HG02840 (cell line): ENCODE measurements around the gene KPNA4.
"Not testable (repeated sequence)": the region's sequence is repeated elsewhere in the genome, so short reads cannot be mapped to it uniquely, and the experiment has no call there.

ENCODE experiments used
- ATAC-seq: cut with Tn5 transposase; IDR thresholded peaks from one replicate; pipeline ENCODE4 v1.9.1; 2021; ENCODE audit warnings: mild to moderate bottlenecking, moderate library complexity, moderate number of reproducible peaks; ENCODE audit not compliant: unreplicated experiment, low FRiP score

KPNA4 gene

DNA sequence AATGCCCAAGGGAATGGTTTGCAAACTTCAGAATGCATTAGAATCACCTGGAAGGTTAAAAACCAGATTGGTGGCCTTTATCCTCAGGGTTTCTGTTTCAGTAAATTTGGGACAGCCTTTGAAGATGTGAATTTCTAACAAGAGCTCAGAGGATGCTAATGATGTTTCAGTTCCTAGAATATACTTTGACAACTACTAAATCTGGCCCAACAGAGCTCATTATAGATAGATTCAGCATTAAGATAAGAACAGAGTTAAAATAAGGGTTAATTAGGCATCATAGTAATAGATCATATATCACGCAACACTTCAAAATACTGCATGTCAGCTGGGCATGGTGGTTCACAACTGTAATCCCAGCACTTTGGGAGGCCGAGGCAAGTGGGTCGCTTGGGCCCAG lies 9.3 kb upstream of the KPNA4 start:
- ATAC-seq: no peak

DNA sequence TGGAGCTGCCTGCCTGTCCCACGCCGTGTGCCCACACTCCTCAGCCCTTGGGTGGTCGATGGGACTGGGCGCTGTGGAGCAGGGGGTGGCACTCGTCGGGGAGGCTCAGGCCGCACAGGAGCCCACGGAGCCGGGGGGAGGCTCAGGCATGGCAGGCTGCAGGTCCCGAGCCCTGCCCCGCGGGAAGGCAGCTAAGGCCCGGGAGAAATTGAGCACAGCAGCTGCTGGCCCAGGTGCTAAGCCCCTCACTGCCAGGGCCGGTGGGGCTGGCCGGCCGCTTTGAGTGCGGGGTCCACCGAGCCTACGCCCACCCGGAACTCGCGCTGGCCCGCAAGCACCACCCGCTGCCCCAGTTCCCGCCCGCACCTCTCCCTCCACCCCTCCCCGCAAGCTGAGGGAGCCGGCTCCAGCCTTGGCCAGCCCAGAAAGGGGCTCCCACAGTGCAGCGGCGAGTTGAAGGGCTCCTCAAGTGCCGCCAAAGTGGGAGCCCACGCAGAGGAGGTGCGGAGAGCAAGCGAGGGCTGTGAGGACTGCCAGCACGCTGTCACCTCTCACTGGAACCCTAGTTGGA lies 8.7 kb upstream of the KPNA4 start:
- ATAC-seq: not testable (repeated sequence)

DNA sequence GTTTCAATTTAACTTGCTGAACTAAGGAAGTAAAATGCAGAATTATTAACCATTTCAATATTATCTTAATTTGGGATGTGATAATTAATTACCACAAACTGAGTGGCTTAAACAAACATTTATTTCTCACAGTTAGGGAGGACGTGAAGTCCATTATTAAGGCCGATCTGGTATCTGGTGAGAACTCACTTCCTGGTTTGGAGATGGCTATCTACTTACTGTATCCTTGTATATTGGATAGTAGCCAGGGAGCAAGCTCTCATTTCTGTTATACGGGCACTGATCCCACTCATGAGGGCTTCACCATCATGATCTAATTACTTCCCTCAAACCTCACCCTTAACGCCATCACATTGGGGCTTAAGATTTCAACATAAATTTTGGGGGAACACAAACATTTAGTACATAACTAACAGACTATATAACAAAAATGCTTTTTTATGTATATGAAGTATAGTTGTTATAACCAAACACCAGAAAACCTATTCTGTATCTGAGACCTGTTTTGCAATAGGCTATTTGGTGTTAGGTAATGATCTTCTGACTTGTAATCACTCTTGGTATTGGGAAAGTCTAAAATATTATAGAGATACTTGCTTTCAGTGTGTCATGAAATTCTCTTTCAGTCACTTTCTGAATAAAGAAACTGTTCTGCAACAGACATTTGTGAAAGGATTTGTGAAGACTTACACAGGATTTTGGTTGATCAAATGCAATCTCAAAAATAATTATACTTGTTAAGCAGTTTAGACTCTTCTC lies 4.7 kb upstream of the KPNA4 start:
- no peak for ATAC-seq

DNA sequence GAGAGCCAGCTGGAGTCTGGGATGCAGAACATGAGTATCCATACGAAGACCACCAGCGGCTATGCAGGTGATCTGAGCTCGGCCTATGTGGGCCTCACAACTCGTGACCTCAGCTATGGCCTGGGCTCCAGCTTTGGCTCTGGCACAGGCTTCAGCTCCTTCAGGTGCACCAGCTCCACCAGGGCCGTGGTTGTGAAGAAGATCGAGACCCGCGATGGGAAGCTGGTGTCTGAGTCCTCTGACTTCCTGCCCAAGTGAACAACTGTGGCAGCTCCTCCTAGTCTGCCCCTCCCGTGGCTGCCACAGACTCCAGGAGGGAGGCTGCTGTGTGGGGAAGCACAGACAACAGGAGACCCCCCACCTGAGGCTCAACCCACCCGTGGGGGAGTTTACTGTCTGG lies 3.6 kb upstream of the KPNA4 start:
- ATAC-seq: no peak

DNA sequence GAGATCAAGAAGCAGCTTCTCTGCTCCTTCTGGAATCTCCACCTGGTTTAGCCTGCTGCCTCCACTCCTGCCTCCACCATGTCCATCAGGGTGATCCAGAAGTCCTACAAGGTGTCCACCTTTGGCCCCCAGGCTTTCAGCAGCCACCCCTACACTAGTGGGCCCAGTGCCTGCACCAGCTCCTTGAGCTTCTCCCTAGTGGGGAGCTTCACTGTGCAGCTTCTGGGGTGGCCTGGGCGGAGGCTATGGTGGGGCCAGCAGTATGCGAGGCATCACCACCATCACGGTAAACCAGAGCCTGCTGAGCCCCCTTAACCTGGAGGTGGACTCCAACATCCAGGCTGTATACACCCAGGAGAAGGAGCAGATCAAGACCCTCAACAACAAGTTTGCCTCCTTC lies 2.4 kb upstream of the KPNA4 start:
- ATAC-seq: no peak

DNA sequence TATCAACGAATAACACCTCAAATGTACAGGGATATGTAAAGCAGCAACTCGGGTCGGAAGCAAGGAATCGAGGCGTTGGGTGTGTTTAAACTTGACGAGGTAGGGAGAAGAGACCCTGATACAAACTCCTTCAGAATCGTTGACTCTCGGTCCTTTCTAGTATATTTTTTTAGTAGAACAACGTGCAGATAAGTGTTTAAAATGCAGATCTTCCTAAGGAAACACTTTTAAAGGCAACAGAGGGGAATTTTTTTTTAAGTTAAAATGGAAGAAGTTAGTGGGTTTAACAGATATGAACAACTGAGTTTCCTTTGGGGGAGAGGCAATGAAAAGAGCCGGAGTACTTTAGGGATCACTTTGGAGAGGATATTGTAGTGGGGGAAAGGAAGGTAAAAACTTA lies 1.1 kb upstream of the KPNA4 start:
- no peak for ATAC-seq

DNA sequence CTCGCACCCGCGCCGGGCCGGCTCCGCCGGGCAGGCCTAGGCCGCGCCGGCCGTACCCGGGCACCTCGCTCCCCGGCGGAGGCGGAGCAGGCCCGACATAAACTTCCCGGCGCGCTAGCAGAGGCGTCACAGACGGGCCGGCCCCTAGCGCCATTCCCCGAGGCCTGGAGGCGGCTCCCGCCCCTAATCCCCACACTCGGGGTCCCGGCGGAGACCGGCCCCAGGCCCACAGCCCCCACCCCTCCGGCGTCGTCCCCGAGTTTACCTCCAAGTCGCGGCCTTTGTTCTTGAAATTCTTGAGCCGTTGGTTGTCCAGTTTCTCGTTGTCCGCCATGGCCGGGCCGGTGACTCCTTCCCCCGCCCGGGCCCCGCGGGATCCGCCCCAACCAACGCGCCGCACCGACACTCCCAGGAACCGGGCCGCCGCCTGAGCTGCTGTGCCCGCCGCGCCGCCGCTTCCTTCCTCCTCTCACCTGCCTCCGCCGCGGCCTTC lies 376 bp downstream of the KPNA4 start:
- peak; percentile 49 for ATAC-seq

DNA sequence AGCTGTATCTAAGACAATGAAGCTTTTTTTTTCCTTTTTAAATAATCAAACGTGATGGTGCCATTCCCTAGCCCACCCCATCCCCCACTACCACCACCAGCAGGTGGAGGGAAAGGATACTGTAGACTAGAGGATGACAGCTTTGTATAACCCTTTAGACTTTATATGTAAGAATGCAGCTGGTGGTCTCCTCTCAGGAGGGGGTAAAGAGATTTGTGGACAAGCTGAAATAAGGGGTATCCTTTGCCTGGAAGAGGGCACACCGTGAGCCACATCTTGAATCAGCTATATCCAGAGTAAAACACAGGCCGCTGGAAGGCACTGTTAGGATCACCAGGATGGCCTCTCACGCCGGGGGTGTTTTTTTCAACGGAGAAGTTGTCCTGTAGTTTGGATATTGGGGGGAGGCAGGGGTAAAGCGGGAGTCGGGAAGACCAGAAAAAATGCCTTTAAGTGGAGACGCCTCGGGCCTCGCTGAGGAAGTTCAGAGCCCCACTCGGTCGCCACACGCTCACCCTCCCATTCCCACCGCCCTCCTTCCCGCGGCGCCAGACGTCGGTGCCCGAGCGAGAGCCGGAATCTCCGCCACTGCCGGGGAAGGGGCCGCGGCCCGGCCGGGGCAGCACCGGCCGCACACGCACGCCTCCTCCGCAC lies 986 bp downstream of the KPNA4 start:
- no peak for ATAC-seq

DNA sequence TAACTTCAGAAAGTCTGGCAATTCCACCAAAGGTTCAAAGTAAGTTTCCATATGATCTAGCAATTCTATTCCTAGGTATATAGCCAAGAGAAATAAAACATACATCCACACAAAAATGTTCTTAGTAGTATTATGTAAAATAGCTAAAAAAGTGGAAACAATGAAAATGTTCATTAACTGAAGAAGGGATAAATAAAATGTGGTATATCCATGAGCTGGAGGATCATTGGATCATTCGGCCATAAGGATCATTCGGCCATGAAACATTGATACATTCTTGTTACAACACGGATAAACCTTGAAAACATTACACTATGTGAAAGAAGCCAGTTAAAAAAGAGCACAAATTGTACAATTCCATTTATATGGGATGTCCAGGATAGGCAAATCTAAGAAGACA lies 2.4 kb downstream of the KPNA4 start:
- no peak for ATAC-seq

DNA sequence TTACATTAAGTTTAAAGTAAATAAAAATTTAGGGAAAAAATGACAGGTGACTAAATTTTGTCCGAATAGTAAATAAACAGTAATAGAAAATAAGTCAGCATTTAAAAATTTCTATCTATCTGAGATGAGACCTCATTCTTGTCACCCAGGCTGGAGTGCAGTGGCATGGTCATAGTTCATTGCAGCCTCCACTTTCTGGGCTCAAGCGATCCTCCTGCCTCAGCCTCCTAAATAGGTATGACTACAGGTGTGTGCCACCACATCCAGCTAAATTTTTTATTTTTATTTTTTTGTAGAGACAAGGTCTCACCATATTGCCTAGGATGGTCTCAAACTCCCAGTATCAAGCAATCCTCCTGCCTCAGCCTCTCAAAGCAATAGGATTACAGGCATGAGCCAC lies 7.8 kb downstream of the KPNA4 start:
- no peak for ATAC-seq

DNA sequence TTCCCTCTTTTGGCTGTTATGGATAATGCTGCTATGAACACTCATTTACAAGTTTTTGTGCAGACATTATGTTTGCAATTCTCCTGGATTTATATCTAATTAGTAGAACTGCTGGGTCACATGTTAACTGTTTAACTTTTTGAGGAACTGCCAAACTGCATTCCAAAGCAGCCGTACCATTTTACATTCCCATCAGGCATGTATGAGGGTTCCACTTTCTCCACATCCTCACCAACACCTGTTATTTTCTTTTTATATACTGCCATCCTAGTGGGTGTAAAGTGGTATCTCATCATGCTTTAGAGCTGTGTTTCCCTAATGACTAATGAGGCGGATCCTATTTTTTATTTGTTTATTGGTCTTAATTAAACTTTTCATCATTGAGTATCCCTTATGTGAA lies 9.2 kb downstream of the KPNA4 start:
- no peak for ATAC-seq

DNA sequence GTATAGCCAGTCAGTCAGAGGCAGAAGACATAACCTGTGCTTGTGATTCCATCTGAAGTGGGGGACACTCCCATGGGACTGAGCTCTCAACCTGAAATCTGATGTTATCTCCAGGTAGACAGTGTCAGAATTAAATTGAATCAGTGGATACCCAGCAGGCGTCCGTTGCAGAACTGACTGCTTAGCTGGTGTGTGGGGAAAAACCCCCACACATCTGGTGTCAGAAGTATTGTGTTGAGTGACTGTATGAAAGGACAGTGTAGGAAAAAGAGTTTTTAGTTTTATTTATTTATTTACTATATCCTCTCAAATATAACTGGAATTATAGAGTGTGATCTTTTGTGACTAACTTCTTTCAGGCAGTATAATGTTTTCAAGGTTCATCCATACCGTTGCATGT lies 10.4 kb downstream of the KPNA4 start:
- ATAC-seq: no peak

DNA sequence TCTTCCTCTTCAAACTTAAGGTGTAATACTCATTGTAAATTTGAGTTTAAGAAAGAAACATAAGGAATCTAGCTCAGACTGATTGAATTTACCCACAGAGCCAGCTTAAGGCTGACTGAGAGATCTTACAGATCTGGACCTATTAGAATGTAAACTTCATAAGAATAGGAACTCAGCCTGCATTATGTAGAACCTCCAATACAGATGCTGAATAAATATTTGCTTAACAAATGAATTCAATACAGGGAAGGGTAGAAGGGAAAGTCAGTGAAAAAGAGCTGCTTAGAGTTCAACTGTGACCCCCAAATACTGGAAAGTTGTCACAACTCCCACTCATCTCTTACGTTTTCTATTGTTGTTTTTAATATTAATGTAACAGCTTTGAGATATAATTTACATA lies 11.5 kb downstream of the KPNA4 start:
- ATAC-seq: no peak

DNA sequence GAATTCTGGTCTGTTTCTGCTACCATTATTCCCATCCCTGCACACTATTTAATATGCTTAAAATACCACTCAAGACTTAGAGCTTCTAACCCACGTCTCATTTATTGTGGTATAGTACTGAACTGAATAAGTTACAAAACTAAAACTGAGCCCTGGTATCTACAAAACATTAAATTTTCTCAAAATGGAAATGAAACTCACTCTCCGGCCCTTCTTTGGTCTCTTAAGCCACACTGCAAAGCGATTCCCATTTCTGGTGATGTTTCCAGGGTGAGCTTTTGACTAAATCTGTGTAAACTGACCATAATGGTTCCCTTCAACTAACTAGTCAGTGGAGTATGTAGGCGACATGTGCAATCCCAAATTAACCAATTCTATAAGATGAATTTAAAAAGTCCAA lies 18.6 kb downstream of the KPNA4 start:
- no peak for ATAC-seq

DNA sequence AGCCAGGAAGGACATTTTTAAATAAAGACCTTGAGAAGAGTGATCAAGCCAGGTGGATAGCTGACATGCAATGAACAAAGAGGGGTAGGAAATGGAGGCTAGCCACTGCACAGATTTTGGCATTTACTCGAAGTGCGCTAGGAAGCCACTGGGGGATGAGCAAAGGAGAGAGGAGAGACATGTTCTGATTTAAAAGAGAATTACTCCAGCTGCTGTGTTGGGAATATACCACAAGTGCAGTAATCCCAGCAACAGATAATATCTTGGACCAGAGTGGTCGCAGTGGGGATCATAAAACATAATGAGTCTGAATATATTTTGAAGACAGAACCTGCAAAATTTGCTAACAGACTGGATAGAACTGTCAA lies 19.9 kb downstream of the KPNA4 start:
- no peak for ATAC-seq

DNA sequence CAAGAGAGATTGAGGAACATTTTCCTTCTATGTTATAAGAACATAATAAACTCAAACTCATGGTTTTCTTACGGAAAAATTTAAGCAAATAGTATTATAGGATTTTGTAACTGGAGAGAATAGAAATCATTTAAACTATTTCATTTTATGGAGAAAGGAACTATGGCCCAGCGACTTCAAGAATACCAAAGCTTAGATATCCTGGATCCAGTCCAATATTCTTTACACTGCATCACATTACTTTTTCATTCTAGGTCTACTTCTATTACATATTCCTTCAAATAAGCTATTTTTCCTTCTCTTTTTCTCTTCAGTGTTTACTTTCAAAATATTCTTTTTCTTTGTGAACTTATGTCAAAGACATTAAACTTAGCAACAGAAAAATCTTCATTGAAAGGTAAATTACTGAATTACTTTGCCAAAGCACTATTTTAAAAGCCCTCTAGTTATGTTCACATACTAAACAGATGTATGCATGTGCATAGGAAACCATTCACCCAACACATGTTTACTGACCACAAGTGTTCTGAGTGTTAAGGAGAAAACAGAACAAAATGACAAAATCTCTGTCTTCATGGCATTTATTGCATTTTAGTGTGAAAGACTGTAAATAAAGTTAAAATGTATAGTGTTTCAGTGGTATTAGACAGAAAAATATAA lies 20.4 kb downstream of the KPNA4 start:
- ATAC-seq: no peak

DNA sequence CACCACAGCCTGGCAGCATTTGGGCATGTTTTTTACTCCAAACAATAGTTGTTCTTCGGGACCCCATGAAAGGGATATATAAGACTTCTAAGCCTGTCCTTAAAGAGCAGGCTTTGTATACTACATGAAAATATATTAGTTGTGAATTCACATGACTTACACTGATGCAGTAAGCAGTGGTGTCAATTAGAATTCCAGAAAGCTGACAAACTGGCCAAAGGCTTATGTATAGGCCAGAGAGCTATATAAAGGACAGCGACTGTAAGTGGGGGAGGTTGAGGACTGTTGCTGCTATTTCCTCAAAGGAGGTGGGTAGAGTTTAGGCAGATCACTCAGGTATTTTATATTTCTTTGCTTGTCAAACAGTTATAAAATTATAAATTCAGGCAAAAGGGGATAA lies 24.8 kb downstream of the KPNA4 start:
- no peak for ATAC-seq

DNA sequence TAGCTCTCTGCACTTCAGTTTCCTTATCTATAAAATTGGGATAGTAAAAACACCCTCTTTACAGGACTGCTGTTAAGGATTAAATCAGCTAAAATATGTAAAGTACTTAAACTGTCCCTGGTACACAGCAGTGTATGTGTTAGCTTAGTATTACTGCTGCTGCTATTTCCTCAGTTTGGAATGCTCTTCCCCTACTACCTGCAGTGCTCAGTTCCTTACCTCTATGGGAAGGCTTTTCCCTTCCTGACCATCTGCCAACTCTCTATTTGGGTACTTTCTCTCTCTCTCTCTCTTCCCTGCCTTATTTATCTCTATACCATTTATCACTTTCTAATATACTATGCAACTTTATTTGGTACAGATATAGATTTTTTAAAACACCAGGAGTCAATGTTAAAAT lies 26.5 kb downstream of the KPNA4 start:
- no peak for ATAC-seq

DNA sequence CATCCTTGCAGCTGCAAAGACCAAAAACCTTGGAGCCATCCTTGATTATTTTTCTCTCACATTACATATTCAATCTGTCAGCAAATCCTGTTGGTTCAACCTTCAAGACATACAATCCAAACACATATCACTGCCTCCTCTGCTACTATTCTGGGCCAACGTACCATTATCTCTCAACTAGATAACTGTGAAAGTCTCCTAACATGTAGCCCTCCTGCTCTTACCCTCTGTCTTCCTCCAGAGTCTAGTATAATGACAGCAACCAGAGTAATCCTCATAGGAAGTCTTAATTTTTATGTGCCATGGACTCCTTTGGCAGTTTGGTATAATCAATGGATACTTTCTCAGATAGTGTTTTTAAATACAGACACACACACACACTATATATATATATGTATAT lies 27.6 kb downstream of the KPNA4 start:
- ATAC-seq: no peak

DNA sequence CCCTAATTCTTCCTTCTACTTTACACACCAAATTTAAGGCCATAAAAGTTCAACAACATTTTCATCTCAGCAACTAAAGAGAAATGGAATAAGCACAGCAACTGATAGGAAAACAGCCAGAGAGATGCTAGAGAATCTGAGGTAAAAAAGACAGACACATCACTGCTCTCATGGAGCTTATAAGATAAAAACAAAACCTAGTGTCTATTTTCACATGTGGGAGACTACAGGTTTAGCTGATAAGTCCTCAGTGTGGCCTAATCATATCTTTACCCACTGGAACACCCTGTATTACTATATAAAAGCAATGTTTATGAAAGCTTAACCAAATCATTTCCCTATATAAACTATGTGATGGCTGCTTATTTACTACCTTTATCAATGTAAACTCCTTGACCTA lies 33.0 kb downstream of the KPNA4 start:
- no peak for ATAC-seq

DNA sequence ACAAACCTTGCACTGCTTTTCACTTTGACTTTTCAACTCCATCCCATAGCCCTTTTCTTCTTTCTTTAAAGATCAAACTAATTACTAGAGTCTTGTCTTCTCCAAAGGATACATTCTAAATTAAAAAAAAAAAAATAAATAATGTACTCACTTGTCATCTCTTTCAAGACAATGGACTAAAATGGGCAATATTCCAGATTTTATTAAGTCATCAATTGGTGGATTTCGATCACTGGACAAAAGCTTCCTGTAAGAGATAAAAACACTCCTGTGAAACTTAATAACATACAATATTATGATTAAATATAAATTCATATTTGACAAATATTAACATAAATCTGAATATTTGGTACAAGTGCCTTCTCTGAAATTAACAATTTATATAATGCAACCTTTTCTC lies 34.1 kb downstream of the KPNA4 start:
- ATAC-seq: no peak
